Activated CD4-positive, alpha-beta memory T cell treated with anti-CD3 and anti-CD28 coated beads, Interleukin-2, amount 10 ng/mL, durations not matched to agents 7 days and 5 days (primary cell): Measurements from ENCODE around the gene SYNE1. TPM values are rescaled to one million over a fixed set of nuclear protein-coding genes. Genes with fewer than 3 reads are reported as not detected.

ENCODE experiments used
- CTCF ChIA-PET: fragments of 350-600 bp; sonication (Branson Sonifier 250); formaldehyde crosslinking; loops from one replicate; lab custom pipeline; 2021; ENCODE audit warnings: antibody characterized with exemption, inconsistent platforms; lab: Charles Lee
- POLR2A ChIA-PET: fragments of 350-600 bp; sonication (Branson Sonifier 250); formaldehyde crosslinking; loops from one replicate; lab custom pipeline; 2021; ENCODE audit warnings: antibody characterized with exemption; lab: Charles Lee
- DNase-seq: peaks from one replicate; pipeline ENCODE4 v3.0.0-alpha.2; 2020
- H3K27ac Mint-ChIP-seq: one replicate; pipeline ENCODE4 v1.8.0; 2021; ENCODE audit warnings: mild to moderate bottlenecking, mixed read lengths
- H3K27me3 Mint-ChIP-seq: one replicate; pipeline ENCODE4 v1.8.0; 2021; ENCODE audit warnings: mixed read lengths
- H3K36me3 Mint-ChIP-seq: one replicate; pipeline ENCODE4 v1.8.0; 2021; ENCODE audit warnings: low read depth, mixed read lengths
- H3K4me1 Mint-ChIP-seq: one replicate; pipeline ENCODE4 v1.8.0; 2021; ENCODE audit warnings: mixed read lengths
- H3K4me3 Mint-ChIP-seq: one replicate; pipeline ENCODE4 v1.8.0; 2021; ENCODE audit warnings: mild to moderate bottlenecking, mixed read lengths
- H3K9me3 Mint-ChIP-seq: one replicate; pipeline ENCODE4 v1.8.0; 2021; ENCODE audit warnings: mixed read lengths
- total RNA-seq, 2 experiments: library from RNA; stranded (reverse); gene quantifications; one replicate each; pipeline ENCODE4 v1.2.3, GENCODE V29; 2021

Gene SYNE1
- total RNA-seq, 2 experiments from 2014 or later = 85.5 to 86.8 TPM

- no peak overlapping the region for H3K4me3 Mint-ChIP-seq
- peaks cover 25% of the 10 kb centered on the region for H3K4me1 Mint-ChIP-seq
- ChIA-PET POLR2A (interaction anchor here (0.7 to 1.7 kb wide), 2 partner anchors 10 to 28 kb away, joined by 3 to 8 read pairs; no protein-coding TSS in a partner anchor), CTCF (interaction anchor here (1.2 to 1.3 kb wide), 2 partner anchors 9 to 509 kb away, joined by 3 read pairs; no protein-coding TSS in a partner anchor)
- DNase-seq = no peak
- H3K36me3 Mint-ChIP-seq = peaks cover 20% of the 10 kb centered on the region
- no peaks in the 10 kb centered on the region for H3K9me3 Mint-ChIP-seq
- no peaks in the 10 kb centered on the region for H3K27me3 Mint-ChIP-seq
- H3K27ac Mint-ChIP-seq = no peak overlapping the region
Measured at GRCh38 chr6:152273638-152274037, 363.5 kb downstream of the SYNE1 start.

- peaks cover 18% of the 10 kb centered on the region for H3K36me3 Mint-ChIP-seq
- H3K9me3 Mint-ChIP-seq = no peaks in the 10 kb centered on the region
- CTCF ChIA-PET = interaction anchor here (1.3 kb wide), 1 partner anchor 508 kb away, joined by 3 read pairs; no protein-coding TSS in a partner anchor
- POLR2A ChIA-PET = interaction anchor here (0.7 to 1.7 kb wide), 3 partner anchors 29 to 88 kb away, joined by 3 to 8 read pairs (median 3); no protein-coding TSS in a partner anchor
- H3K27me3 Mint-ChIP-seq = no peaks in the 10 kb centered on the region
- no peak overlapping the region for H3K27ac Mint-ChIP-seq
- no peak for DNase-seq
- peaks cover 25% of the 10 kb centered on the region for H3K4me1 Mint-ChIP-seq
- no peak overlapping the region for H3K4me3 Mint-ChIP-seq
Measured at GRCh38 chr6:152273002-152273401, 364.2 kb downstream of the SYNE1 start.

- peaks cover 16% of the 10 kb centered on the region for H3K36me3 Mint-ChIP-seq
- no peaks in the 10 kb centered on the region for H3K27me3 Mint-ChIP-seq
- H3K4me3 Mint-ChIP-seq = no peak overlapping the region
- DNase-seq = no peak
- H3K4me1 Mint-ChIP-seq = peaks cover 25% of the 10 kb centered on the region
- CTCF ChIA-PET = interaction anchor here (1.5 kb wide), 1 partner anchor 29 kb away, joined by 5 read pairs; no protein-coding TSS in a partner anchor
- no peaks in the 10 kb centered on the region for H3K9me3 Mint-ChIP-seq
- POLR2A ChIA-PET = interaction anchor here (0.7 to 1.0 kb wide), 2 partner anchors 47 to 88 kb away, joined by 3 read pairs; no protein-coding TSS in a partner anchor
- H3K27ac Mint-ChIP-seq = no peak overlapping the region
Measured at GRCh38 chr6:152272486-152272885, 364.7 kb downstream of the SYNE1 start.

- POLR2A ChIA-PET = interaction anchor here (1.0 to 1.7 kb wide), 3 partner anchors 30 to 87 kb away, joined by 3 to 7 read pairs (median 4); no protein-coding TSS in a partner anchor
- Mint-ChIP-seq H3K27me3 (no peaks in the 10 kb centered on the region), H3K4me1 (peaks cover 25% of the 10 kb centered on the region), H3K4me3 (no peak overlapping the region), H3K27ac (no peak overlapping the region), H3K36me3 (peaks cover 16% of the 10 kb centered on the region), H3K9me3 (no peaks in the 10 kb centered on the region)
- CTCF ChIA-PET = interaction anchor here (1.5 to 1.8 kb wide), 2 partner anchors 30 to 507 kb away, joined by 5 to 6 read pairs; no protein-coding TSS in a partner anchor
- DNase-seq = no peak
Measured at GRCh38 chr6:152271776-152272464, 365.2 kb downstream of the SYNE1 start.

DNA sequence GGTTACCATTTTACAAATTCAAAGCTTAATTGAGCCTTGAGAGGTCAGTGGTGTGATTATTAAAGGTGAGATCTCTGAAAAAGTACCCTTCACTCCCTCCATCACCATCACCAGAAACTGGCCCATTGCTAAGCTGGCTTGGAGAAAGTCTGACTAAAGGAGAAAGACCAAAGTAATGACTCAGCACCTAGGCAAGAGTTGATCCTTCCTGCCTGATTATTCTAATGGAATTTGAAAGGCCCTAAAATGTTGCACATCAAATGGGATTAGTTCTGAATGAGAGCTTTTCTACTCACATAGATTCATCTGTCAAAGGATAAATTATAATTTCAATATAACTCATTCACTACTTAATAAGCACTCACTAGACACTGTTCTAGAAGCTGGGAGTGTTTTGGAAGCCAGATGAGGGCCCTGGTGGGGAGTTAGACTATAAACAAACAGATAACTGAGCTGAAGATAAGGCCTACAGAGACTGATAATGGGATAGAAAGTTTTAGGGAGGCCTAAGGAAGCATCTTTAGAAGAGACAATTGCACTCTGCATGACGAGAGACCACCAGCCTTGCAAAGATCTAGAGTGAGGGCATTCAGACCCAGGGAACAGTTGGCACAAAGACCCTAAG, 366.7 kb downstream of the SYNE1 start:
- no peak overlapping the region for H3K27ac Mint-ChIP-seq

DNA sequence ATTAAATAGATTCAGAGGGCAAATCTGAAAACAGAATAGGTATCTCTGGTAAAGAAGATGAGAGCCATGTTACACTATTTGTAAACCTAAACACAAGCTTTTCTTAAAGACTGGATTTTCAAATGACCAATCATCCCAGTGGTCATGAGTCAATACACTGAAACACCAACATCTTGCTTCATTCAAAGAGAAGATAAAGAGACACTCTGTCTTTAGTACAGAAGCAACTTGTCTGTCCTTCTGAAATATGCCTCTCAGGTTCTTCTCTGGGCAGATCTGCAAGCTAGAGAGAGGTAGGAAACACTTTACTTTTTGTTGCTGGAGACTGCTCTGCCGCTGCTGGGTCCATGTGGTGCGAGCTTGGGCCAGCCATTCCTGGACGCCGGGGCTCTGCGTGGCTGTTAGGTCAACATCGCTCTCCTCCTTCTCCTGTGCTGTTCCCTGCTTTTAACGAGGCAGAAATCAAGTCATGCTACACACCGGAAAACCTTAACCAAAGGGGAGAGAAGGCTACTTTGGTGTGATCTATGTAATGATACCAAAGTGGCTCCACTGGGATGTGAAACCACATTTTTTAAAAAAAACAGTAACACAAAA, 368.2 kb downstream of the SYNE1 start:
- ChIA-PET POLR2A (no interaction called here), CTCF (interaction anchor here (2.3 to 3.2 kb wide), 2 partner anchors 504 to 593 kb away, joined by 8 to 12 read pairs; no protein-coding TSS in a partner anchor)
- peaks cover 6% of the 10 kb centered on the region for H3K9me3 Mint-ChIP-seq
- peaks cover 28% of the 10 kb centered on the region for H3K4me1 Mint-ChIP-seq
- peaks cover 29% of the 10 kb centered on the region for H3K36me3 Mint-ChIP-seq
- H3K27ac Mint-ChIP-seq = no peak overlapping the region
- H3K4me3 Mint-ChIP-seq = no peak overlapping the region
- DNase-seq = no peak
- H3K27me3 Mint-ChIP-seq = no peaks in the 10 kb centered on the region

More for the DNA sequence above, 366.7 kb downstream of the SYNE1 start:
- Mint-ChIP-seq H3K27me3 (no peaks in the 10 kb centered on the region), H3K4me1 (peaks cover 28% of the 10 kb centered on the region), H3K9me3 (peaks cover 2% of the 10 kb centered on the region), H3K4me3 (no peak overlapping the region), H3K36me3 (peaks cover 21% of the 10 kb centered on the region)
- ChIA-PET POLR2A (interaction anchor here (1.0 to 1.7 kb wide), 3 partner anchors 31 to 87 kb away, joined by 3 to 7 read pairs (median 4); no protein-coding TSS in a partner anchor), CTCF (interaction anchor here (1.4 to 3.2 kb wide), 3 partner anchors 12 to 594 kb away, joined by 3 to 12 read pairs (median 6); no protein-coding TSS in a partner anchor)
- no peak for DNase-seq

DNA sequence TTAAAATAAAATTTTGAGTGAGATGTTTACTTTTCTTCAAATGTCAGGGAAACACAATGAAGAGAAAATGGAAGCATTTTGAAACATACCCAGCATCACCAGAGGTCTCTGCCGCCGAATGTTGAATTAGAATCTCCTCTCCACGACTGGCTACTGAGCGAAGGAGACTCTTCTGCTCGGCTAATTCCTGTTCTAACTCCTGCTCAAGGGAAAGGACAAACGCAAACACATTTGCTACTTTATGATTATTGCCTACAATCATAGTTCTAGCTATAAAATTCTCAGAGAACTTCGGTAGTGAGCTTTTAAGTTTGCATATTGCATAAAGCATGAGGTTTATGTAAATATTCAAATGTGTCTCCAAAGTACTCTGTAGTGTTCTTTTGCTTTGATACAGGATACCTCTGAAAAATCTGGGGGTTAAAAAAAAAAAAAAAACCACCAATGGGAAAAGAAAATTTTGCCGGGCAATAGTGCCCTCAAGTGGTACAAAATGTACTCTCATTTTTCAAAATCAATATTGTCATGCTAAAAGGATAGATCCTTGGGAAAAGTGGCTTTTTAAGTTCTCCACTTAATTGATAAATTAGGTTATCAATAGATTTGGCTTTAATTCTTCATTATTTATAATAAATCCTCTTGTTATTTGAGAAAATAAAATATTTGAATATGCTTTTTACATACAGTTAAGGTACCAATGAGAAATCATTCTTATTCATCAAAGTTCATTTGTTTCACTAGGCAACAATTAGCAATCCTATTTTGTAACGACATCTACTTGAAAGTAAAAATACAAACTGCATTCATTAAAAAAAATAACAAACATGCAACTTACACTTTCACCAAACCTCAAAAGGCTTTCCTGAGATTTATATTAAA, 369.0 kb downstream of the SYNE1 start:
- ChIA-PET POLR2A (interaction anchor here (1.0 kb wide), 1 partner anchor 578 kb away, joined by 3 read pairs; no protein-coding TSS in a partner anchor), CTCF (interaction anchor here (0.5 to 3.2 kb wide), 18 partner anchors 13 to 933 kb away, joined by 3 to 12 read pairs (median 3); no protein-coding TSS in a partner anchor)
- peaks cover 10% of the 10 kb centered on the region for H3K9me3 Mint-ChIP-seq
- no peaks in the 10 kb centered on the region for H3K27me3 Mint-ChIP-seq
- peaks cover 28% of the 10 kb centered on the region for H3K4me1 Mint-ChIP-seq
- H3K36me3 Mint-ChIP-seq = peaks cover 34% of the 10 kb centered on the region
- H3K27ac Mint-ChIP-seq = no peak overlapping the region
- H3K4me3 Mint-ChIP-seq = no peak overlapping the region
- no peak for DNase-seq

GRCh38 chr6:152265651-152266050, 371.5 kb downstream of the SYNE1 start:
- POLR2A ChIA-PET = no interaction called here
- Mint-ChIP-seq H3K27me3 (no peaks in the 10 kb centered on the region), H3K27ac (no peak overlapping the region), H3K4me1 (peaks cover 8% of the 10 kb centered on the region), H3K4me3 (no peak overlapping the region), H3K36me3 (peaks cover 55% of the 10 kb centered on the region), H3K9me3 (peaks cover 23% of the 10 kb centered on the region)
- CTCF ChIA-PET = no interaction called here
- no peak for DNase-seq

GRCh38 chr6:152263582-152263981, 373.6 kb downstream of the SYNE1 start:
- peaks cover 2% of the 10 kb centered on the region for H3K4me1 Mint-ChIP-seq
- POLR2A ChIA-PET = no interaction called here
- H3K4me3 Mint-ChIP-seq = no peak overlapping the region
- DNase-seq = no peak
- H3K9me3 Mint-ChIP-seq = peaks cover 23% of the 10 kb centered on the region
- H3K36me3 Mint-ChIP-seq = peaks cover 64% of the 10 kb centered on the region
- CTCF ChIA-PET = interaction anchor here (0.6 kb wide), 1 partner anchor 498 kb away, joined by 4 read pairs; no protein-coding TSS in a partner anchor
- H3K27ac Mint-ChIP-seq = no peak overlapping the region
- no peaks in the 10 kb centered on the region for H3K27me3 Mint-ChIP-seq

GRCh38 chr6:152261179-152261578, 376.0 kb downstream of the SYNE1 start:
- Mint-ChIP-seq H3K4me1 (peaks cover 2% of the 10 kb centered on the region), H3K9me3 (peaks cover 23% of the 10 kb centered on the region), H3K27me3 (no peaks in the 10 kb centered on the region), H3K4me3 (no peak overlapping the region), H3K36me3 (peaks cover 64% of the 10 kb centered on the region), H3K27ac (no peak overlapping the region)
- ChIA-PET POLR2A (no interaction called here), CTCF (no interaction called here)
- no peak for DNase-seq

DNA sequence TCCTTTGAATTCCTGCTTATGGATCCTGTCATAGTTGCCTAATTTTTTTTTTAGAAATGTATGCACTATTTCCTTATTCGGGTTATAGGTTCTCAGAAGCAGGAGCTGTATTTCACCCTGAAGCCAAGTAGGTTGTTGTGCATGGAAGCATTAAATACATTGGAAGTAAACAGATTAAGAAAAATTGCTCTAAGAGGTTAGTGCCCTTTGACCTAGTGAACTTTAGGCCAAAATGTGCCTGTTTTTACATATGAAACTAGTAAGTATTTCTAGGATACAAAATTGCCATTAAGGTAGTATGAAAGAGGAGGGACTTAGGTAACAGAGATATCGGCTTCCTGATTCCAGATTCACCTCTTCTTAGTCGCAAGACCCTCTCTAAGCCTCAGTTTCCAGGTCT, 377.9 kb downstream of the SYNE1 start:
- no peak overlapping the region for H3K27ac Mint-ChIP-seq
- no peak overlapping the region for H3K4me3 Mint-ChIP-seq
- peaks cover 18% of the 10 kb centered on the region for H3K9me3 Mint-ChIP-seq
- H3K4me1 Mint-ChIP-seq = no peaks in the 10 kb centered on the region
- no peak for DNase-seq
- CTCF ChIA-PET = interaction anchor here (1.1 kb wide), 1 partner anchor 11 kb away, joined by 3 read pairs; no protein-coding TSS in a partner anchor
- peaks cover 65% of the 10 kb centered on the region for H3K36me3 Mint-ChIP-seq
- no peaks in the 10 kb centered on the region for H3K27me3 Mint-ChIP-seq
- POLR2A ChIA-PET = no interaction called here

DNA sequence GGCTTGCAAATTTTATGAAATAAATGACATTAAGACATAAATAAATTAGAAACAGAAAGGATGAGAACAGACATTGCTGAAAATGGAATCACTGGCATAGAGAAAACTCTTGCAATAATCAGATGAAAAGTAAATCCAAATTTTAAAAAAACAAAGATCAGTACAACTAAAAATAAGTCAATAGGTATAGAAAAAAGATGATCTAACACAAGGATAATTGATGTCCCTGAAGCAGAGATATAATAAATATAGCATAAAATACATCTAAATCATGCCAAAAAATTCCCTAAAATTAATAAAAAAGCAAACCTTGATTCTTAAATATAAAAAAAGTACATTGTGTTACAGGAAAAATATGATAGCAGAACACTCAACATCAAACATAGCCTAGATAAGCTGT, 379.6 kb downstream of the SYNE1 start:
- Mint-ChIP-seq H3K4me1 (no peaks in the 10 kb centered on the region), H3K36me3 (peaks cover 54% of the 10 kb centered on the region), H3K27ac (no peak overlapping the region), H3K27me3 (no peaks in the 10 kb centered on the region), H3K9me3 (peaks cover 7% of the 10 kb centered on the region), H3K4me3 (no peak overlapping the region)
- no peak for DNase-seq
- POLR2A ChIA-PET = no interaction called here
- CTCF ChIA-PET = no interaction called here
